ENCODE measurements around the gene PLEKHG4.

PLEKHG4 gene

DNA sequence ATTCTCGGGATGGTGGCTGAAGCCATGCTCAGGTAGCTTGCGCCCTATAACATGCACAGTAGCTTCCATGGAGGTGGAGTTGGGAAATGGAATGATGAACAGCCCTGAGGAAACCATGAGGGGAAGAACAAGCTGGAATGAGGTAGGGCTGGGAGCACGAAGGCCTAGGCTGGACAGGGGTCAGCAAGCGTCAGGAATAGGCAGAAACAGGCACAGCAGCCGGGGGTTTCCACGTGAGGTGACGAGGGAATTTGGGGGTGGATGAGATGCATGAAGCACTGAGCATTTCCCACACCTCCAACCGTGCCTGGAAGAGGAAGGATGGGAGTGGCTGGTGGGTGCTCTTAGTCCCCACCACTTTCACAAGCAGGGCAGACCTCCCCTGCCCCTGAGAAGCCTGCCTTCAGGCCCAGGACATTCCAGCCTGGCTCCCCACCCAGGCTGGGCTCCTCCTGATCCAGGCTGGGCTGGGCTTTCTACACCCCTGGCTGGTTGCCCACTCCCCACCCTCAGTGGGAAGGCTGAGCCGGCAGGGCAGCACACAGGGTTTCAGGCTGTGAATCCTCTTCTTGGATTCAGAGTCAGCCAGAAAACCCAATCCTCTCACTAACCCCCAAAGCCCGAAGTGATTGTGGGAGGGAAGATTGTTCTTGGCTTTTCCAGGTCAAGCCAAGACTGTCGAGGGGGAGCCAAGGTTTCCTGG is 21.9 kb downstream of the PLEKHG4 start:
- no peak for DNase-seq (ENCODE audit: low read depth in 1 of 2, low spot score in 1 of 2)
- TF ChIP-seq, protein P1, sequence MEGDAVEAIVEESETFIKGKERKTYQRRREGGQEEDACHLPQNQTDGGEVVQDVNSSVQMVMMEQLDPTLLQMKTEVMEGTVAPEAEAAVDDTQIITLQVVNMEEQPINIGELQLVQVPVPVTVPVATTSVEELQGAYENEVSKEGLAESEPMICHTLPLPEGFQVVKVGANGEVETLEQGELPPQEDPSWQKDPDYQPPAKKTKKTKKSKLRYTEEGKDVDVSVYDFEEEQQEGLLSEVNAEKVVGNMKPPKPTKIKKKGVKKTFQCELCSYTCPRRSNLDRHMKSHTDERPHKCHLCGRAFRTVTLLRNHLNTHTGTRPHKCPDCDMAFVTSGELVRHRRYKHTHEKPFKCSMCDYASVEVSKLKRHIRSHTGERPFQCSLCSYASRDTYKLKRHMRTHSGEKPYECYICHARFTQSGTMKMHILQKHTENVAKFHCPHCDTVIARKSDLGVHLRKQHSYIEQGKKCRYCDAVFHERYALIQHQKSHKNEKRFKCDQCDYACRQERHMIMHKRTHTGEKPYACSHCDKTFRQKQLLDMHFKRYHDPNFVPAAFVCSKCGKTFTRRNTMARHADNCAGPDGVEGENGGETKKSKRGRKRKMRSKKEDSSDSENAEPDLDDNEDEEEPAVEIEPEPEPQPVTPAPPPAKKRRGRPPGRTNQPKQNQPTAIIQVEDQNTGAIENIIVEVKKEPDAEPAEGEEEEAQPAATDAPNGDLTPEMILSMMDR (IDR thresholded peaks at IDR 0.05; ENCODE audit: insufficient read depth, low read length), result no peak
- TF ChIP-seq SPI1 (IDR thresholded peaks at IDR 0.05; ENCODE audit: borderline replicate concordance, low read depth), result no peak
- no peak for TF ChIP-seq GABPA (IDR thresholded peaks at IDR 0.05; ENCODE audit: low read depth)
- TF ChIP-seq, protein P2, sequence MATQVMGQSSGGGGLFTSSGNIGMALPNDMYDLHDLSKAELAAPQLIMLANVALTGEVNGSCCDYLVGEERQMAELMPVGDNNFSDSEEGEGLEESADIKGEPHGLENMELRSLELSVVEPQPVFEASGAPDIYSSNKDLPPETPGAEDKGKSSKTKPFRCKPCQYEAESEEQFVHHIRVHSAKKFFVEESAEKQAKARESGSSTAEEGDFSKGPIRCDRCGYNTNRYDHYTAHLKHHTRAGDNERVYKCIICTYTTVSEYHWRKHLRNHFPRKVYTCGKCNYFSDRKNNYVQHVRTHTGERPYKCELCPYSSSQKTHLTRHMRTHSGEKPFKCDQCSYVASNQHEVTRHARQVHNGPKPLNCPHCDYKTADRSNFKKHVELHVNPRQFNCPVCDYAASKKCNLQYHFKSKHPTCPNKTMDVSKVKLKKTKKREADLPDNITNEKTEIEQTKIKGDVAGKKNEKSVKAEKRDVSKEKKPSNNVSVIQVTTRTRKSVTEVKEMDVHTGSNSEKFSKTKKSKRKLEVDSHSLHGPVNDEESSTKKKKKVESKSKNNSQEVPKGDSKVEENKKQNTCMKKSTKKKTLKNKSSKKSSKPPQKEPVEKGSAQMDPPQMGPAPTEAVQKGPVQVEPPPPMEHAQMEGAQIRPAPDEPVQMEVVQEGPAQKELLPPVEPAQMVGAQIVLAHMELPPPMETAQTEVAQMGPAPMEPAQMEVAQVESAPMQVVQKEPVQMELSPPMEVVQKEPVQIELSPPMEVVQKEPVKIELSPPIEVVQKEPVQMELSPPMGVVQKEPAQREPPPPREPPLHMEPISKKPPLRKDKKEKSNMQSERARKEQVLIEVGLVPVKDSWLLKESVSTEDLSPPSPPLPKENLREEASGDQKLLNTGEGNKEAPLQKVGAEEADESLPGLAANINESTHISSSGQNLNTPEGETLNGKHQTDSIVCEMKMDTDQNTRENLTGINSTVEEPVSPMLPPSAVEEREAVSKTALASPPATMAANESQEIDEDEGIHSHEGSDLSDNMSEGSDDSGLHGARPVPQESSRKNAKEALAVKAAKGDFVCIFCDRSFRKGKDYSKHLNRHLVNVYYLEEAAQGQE (IDR thresholded peaks at IDR 0.05; ENCODE audit: insufficient replicate concordance, low read depth), result no peak
- TF ChIP-seq POLR2AphosphoS5 (IDR thresholded peaks at IDR 0.05; ENCODE audit: low read depth), result no peak
- Histone ChIP-seq H3K27me3 (ENCODE audit: insufficient read depth, poor library complexity, severe bottlenecking) (peaks cover 2% of the 10 kb centered on the region), H3K27ac (replicated peaks) (no peak overlapping the region), H3K4me3 (replicated peaks; ENCODE audit: insufficient read depth, low read length) (no peak overlapping the region)

DNA sequence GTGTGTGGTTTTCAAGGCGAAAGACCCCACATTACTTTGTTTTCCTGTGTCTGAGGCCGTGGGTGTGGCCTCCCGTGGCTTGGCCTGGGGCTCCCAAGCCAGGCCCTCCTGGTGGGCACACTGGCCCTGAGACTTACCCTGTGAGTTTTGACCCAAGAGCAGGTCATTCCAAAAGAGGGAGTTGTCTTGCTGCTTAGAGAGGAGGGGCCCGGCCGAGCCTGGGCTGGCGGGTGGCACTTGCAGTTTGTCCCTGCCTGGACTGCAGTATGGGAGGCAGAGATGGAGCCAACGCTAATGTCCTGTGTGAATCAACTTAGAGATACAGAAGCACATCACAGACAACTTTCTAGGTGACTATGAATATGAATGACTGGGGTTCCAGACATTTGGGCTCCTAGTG is 22.7 kb downstream of the PLEKHG4 start:
- Histone ChIP-seq H3K4me3 (replicated peaks; ENCODE audit: insufficient read depth, low read length) (no peak overlapping the region), H3K27ac (replicated peaks) (no peak overlapping the region), H3K27me3 (ENCODE audit: insufficient read depth, poor library complexity, severe bottlenecking) (peaks cover 2% of the 10 kb centered on the region)
- no peak for DNase-seq (ENCODE audit: low read depth in 1 of 2, low spot score in 1 of 2)
- TF ChIP-seq, protein P2 (IDR thresholded peaks at IDR 0.05; ENCODE audit: insufficient replicate concordance, low read depth), result no peak
- TF ChIP-seq SPI1 (IDR thresholded peaks at IDR 0.05; ENCODE audit: borderline replicate concordance, low read depth) (no peak), POLR2AphosphoS5 (IDR thresholded peaks at IDR 0.05; ENCODE audit: low read depth) (no peak), GABPA (IDR thresholded peaks at IDR 0.05; ENCODE audit: low read depth) (no peak)
- TF ChIP-seq, protein P1 (IDR thresholded peaks at IDR 0.05; ENCODE audit: insufficient read depth, low read length), result no peak

DNA sequence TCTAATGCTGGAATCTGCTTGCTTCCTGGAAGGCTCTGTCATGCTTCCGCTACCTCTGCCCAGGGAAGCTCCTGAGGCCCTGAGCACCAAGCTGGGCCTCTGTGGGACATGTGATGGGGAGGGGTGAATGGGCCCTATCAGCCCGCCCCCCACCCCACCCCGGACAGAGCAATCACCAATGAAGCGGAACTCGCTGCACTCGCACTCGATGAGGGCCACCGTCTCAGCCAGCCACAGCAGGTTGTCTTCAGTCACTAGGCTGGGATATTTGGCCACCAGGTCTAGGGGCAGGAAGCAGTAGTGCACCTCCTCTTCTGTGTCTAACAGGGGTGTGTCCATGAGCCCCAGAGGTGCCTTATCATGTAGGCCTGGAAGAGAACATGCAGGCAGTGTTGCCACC is 23.6 kb downstream of the PLEKHG4 start:
- DNase-seq (ENCODE audit: low read depth in 1 of 2, low spot score in 1 of 2), result no peak
- Histone ChIP-seq H3K27me3 (ENCODE audit: insufficient read depth, poor library complexity, severe bottlenecking) (no peaks in the 10 kb centered on the region), H3K27ac (replicated peaks) (no peak overlapping the region), H3K4me3 (replicated peaks; ENCODE audit: insufficient read depth, low read length) (no peak overlapping the region)
- TF ChIP-seq SPI1 (IDR thresholded peaks at IDR 0.05; ENCODE audit: borderline replicate concordance, low read depth) (no peak), POLR2AphosphoS5 (IDR thresholded peaks at IDR 0.05; ENCODE audit: low read depth) (no peak), GABPA (IDR thresholded peaks at IDR 0.05; ENCODE audit: low read depth) (no peak)
- TF ChIP-seq, protein P2 (IDR thresholded peaks at IDR 0.05; ENCODE audit: insufficient replicate concordance, low read depth), result no peak
- TF ChIP-seq, protein P1 (IDR thresholded peaks at IDR 0.05; ENCODE audit: insufficient read depth, low read length), result no peak
